Neural crest cell (in vitro differentiated cells): ENCODE measurements around the gene HSPB2. TPM values are rescaled to one million over a fixed set of nuclear protein-coding genes. Genes with fewer than 3 reads are reported as not detected.

Experiments
- DNase-seq: peaks from one replicate; pipeline ENCODE4 v3.0.0; 2021; ENCODE audit warnings: low read depth, mixed read lengths, low spot score
- H3K27ac Mint-ChIP-seq: one replicate; pipeline ENCODE4 v1.8.0; 2021; ENCODE audit warnings: mild to moderate bottlenecking, mixed read lengths; ENCODE audit not compliant: unreplicated experiment
- H3K27me3 Mint-ChIP-seq: 2 replicates; pipeline ENCODE4 v1.8.0; 2021; ENCODE audit warnings: low read depth, mild to moderate bottlenecking, mixed read lengths
- H3K36me3 Mint-ChIP-seq: 2 replicates; pipeline ENCODE4 v1.8.0; 2021; ENCODE audit warnings: low read depth, mild to moderate bottlenecking, mixed read lengths
- H3K4me1 Mint-ChIP-seq: 2 replicates; pipeline ENCODE4 v1.8.0; 2021; ENCODE audit warnings: mixed read lengths
- H3K4me3 Mint-ChIP-seq: one replicate; pipeline ENCODE4 v1.8.0; 2021; ENCODE audit warnings: mild to moderate bottlenecking, mixed read lengths
- H3K9me3 Mint-ChIP-seq: 2 replicates; pipeline ENCODE4 v1.8.0; 2021; ENCODE audit warnings: mixed read lengths
- total RNA-seq: library from RNA; stranded (reverse); gene quantifications from 2 replicates; pipeline ENCODE4 v1.2.1, GENCODE V29; 2021
- TF ChIP-seq, protein P1 (sequence below): fragments of 200-600 bp; sonication (generic); conservative IDR thresholded peaks from 2 replicates; pipeline ENCODE4 v1.5.0; 2021; ENCODE audit warnings: antibody characterized with exemption, mild to moderate bottlenecking

Gene HSPB2
- total RNA-seq, 1 donor from 2014 or later: not detected

DNA sequence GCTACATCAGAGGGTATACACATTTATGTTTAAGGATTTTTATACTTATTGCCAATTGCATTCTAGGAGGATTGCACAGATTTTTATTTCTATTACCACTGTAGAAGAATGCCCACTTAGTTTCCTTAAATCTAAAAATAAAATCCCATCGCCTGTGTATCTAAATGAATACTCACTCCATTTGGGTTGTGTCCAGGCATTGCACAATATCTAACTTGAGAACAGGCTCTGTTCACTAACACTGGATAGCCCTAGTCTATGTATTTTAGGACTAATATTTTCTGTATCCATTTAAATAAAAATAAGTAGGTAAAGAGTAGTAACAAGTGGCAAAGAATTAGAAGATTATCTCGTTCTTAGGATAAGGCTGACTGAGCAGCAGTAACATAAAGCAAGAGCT, 10.3 kb downstream of the HSPB2 start:
- no peak for DNase-seq
- Mint-ChIP-seq H3K9me3 (no peaks in the 10 kb centered on the region), H3K4me1 (peaks cover 26% of the 10 kb centered on the region), H3K27ac (no peak overlapping the region), H3K36me3 (no peaks in the 10 kb centered on the region), H3K4me3 (no peak overlapping the region), H3K27me3 (peaks cover 3% of the 10 kb centered on the region)
- TF ChIP-seq, protein P1, sequence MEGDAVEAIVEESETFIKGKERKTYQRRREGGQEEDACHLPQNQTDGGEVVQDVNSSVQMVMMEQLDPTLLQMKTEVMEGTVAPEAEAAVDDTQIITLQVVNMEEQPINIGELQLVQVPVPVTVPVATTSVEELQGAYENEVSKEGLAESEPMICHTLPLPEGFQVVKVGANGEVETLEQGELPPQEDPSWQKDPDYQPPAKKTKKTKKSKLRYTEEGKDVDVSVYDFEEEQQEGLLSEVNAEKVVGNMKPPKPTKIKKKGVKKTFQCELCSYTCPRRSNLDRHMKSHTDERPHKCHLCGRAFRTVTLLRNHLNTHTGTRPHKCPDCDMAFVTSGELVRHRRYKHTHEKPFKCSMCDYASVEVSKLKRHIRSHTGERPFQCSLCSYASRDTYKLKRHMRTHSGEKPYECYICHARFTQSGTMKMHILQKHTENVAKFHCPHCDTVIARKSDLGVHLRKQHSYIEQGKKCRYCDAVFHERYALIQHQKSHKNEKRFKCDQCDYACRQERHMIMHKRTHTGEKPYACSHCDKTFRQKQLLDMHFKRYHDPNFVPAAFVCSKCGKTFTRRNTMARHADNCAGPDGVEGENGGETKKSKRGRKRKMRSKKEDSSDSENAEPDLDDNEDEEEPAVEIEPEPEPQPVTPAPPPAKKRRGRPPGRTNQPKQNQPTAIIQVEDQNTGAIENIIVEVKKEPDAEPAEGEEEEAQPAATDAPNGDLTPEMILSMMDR: no peak

DNA sequence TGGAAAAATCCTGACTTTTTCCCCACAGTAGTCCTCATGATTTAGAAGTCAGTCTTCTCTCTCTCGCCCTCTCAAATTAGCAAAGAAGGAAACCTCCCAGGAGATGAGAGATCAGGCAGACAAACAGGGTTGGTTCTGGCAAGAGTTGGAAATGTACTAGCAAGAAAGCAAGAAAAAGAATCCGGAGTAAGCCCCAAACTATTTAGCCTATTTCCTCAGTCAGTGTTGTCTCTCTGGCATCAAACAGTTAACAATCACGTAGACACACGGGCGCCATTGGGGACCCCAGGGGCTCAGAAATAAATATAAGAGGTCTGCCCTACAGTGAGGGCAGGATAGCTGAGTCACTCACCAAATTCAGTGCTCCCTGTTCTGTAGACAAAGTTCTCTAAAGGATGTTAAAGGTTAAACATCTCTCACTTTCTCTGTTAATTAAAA, 10.8 kb downstream of the HSPB2 start:
- Mint-ChIP-seq H3K27ac (no peak overlapping the region), H3K4me3 (no peak overlapping the region), H3K9me3 (no peaks in the 10 kb centered on the region), H3K36me3 (no peaks in the 10 kb centered on the region), H3K27me3 (peaks cover 3% of the 10 kb centered on the region), H3K4me1 (peaks cover 26% of the 10 kb centered on the region)
- TF ChIP-seq, protein P1: no peak
- no peak for DNase-seq

DNA sequence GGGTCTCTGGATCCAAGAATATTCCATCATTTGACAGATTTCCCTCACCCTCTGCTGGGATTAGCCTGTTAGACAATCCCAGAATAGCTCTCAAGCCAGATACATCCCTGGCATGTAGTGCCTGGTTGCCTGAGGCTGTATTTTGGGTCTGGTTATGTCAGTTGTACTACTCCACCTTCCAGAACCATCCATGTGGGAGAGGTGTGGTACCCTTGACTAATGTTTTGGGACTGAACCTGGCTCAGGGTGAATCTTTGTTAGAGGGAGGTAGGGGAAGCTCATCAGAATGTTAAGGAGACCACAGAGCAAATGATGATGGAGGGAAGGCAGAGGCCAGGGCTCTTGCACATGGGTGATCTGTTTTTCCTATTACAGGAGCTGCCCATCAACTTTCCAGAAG, 11.4 kb downstream of the HSPB2 start:
- Mint-ChIP-seq H3K4me3 (no peak overlapping the region), H3K27ac (no peak overlapping the region)
- DNase-seq: no peak

DNA sequence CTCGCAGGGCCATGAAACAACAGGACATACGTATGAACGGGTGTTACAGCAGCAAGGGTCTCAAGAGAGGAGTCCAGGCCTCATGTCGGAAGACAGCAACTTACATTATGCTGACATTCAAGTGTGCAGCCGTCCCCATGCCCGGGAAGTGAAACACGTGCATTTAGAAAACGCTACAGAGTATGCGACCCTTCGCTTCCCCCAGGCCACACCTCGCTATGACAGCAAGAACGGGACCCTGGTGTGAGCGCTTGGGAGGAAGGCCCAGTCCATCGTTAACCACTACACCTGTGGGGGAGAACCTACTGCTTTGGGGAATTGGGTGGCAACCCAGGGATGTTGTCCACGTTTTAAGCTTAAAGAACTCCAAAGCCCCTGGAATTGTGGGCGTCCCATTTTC, 13.4 kb downstream of the HSPB2 start:
- Mint-ChIP-seq H3K9me3 (no peaks in the 10 kb centered on the region), H3K27me3 (peaks cover 3% of the 10 kb centered on the region), H3K27ac (peak overlapping the region; percentile 24), H3K4me3 (peak overlapping the region; percentile 87), H3K36me3 (no peaks in the 10 kb centered on the region), H3K4me1 (peaks cover 26% of the 10 kb centered on the region)
- TF ChIP-seq, protein P1: no peak
- no peak for DNase-seq

More for the DNA sequence above, 11.4 kb downstream of the HSPB2 start:
- Mint-ChIP-seq H3K9me3 (no peaks in the 10 kb centered on the region), H3K36me3 (no peaks in the 10 kb centered on the region), H3K27me3 (peaks cover 3% of the 10 kb centered on the region), H3K4me1 (peaks cover 26% of the 10 kb centered on the region)
- TF ChIP-seq, protein P1: no peak

DNA sequence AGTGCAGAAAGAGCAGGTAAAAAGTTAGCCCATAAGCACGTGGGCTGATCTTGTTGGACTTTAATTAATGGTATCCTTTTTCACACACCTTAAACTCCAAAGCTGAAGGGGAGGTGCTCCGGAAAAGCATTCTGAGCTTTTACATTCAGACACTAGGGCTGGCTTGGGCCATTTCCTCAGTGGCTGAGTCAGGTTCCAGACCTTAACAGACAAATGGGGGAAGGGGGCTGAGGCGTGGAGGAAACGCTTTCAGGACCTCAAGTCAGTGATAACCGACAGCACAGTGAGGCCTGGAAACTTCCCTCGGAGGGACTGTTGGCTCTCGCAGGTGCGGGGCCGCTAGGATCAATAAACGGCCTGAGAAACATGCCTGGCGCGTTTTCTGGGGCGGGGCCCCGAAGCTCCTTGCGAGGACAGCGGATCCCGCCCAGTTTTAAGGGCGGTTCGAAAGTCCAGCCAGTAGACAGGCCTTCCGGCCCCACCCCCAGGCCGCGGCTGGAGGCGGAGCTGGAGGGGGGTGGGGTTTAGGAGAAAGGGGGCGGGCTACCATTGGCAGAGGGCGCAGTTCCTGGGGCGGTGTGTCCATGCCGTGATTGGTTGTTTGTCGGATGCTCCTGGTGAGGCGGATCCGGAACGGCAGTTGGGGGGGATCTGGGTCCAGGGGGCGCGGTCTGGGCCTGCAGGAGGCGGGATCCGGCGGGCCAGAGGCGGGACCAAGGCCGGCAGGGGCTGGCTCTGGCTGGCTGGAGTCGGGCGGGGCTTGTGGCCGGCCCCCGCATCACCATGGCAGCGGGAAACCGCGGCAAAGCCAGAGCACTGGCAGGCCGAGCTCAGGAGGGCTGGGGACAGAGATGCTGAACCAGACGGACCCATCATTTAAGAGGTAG, 14.2 kb downstream of the HSPB2 start:
- H3K9me3 Mint-ChIP-seq: no peaks in the 10 kb centered on the region
- no peaks in the 10 kb centered on the region for H3K27me3 Mint-ChIP-seq
- peak overlapping the region; percentile 96 for H3K27ac Mint-ChIP-seq
- no peaks in the 10 kb centered on the region for H3K36me3 Mint-ChIP-seq
- peak overlapping the region; percentile 87 for H3K4me3 Mint-ChIP-seq
- TF ChIP-seq, protein P1: peak; percentile 13
- H3K4me1 Mint-ChIP-seq: peaks cover 26% of the 10 kb centered on the region
- peak; percentile 91 for DNase-seq
